Stimulated activated CD8-positive, alpha-beta memory T cell treated with anti-CD3 and anti-CD28 coated beads, Interleukin-15, amount 100 ng/mL, for 24 hours (primary cell): ENCODE measurements around the gene ASTN2.

ENCODE experiments used
- DNase-seq: peaks from one replicate; pipeline ENCODE4 v3.0.0-alpha.2; 2020; ENCODE audit warnings: low read depth

Gene ASTN2

GRCh38 chr9:116520218-116520617, 894.6 kb downstream of the ASTN2 start:
- DNase-seq: no peak

- DNase-seq: no peak
Observed at GRCh38 chr9:116516456-116516855, 898.4 kb downstream of the ASTN2 start.

- DNase-seq: no peak
Observed at GRCh38 chr9:116515541-116515940, 899.3 kb downstream of the ASTN2 start.

GRCh38 chr9:116506685-116507084, 908.2 kb downstream of the ASTN2 start:
- DNase-seq: no peak

- no peak for DNase-seq
Observed at GRCh38 chr9:116504893-116505480, 909.9 kb downstream of the ASTN2 start.

- DNase-seq: no peak
Observed at GRCh38 chr9:116504081-116504480, 910.8 kb downstream of the ASTN2 start.

GRCh38 chr9:116502746-116503145, 912.1 kb downstream of the ASTN2 start:
- no peak for DNase-seq

GRCh38 chr9:116501871-116502270, 913.0 kb downstream of the ASTN2 start:
- no peak for DNase-seq

- no peak for DNase-seq
Observed at GRCh38 chr9:116499986-116500871, 914.6 kb downstream of the ASTN2 start.

- DNase-seq: no peak
Observed at GRCh38 chr9:116499434-116499833, 915.4 kb downstream of the ASTN2 start.

- DNase-seq: no peak
Observed at GRCh38 chr9:116497095-116497890, 917.6 kb downstream of the ASTN2 start.

- DNase-seq: no peak
Observed at GRCh38 chr9:116496167-116496566, 918.7 kb downstream of the ASTN2 start.

- no peak for DNase-seq
Observed at GRCh38 chr9:116495725-116496124, 919.1 kb downstream of the ASTN2 start.

- DNase-seq: no peak
Observed at GRCh38 chr9:116494815-116495634, 919.8 kb downstream of the ASTN2 start.

GRCh38 chr9:116493183-116493860, 921.5 kb downstream of the ASTN2 start:
- DNase-seq: no peak

- DNase-seq: no peak
Observed at GRCh38 chr9:116491659-116492058, 923.2 kb downstream of the ASTN2 start.

- DNase-seq: no peak
Observed at GRCh38 chr9:116491219-116491618, 923.6 kb downstream of the ASTN2 start.

- DNase-seq: no peak
Observed at GRCh38 chr9:116490321-116490720, 924.5 kb downstream of the ASTN2 start.

- no peak for DNase-seq
Observed at GRCh38 chr9:116488373-116488772, 926.5 kb downstream of the ASTN2 start.

GRCh38 chr9:116484492-116485061, 930.3 kb downstream of the ASTN2 start:
- DNase-seq: no peak
